GM12873 (cell line): ENCODE results near the gene STAT5B.

Experiments used
- CTCF ChIP-seq: IDR thresholded peaks from 2 replicates; pipeline ENCODE4 v1.5.1; 2012; ENCODE audit warnings: low read depth, mild to moderate bottlenecking, moderate library complexity, low read length, control low read depth; ENCODE audit not compliant: insufficient read depth; ENCODE audit errors: missing control alignments

STAT5B gene

GRCh38 chr17:42271779-42272035 is 4.5 kb downstream of the STAT5B start:
- TF ChIP-seq CTCF = no peak

- TF ChIP-seq CTCF = no peak
These were observed 5.0 kb downstream of the STAT5B start for GRCh38 chr17:42271006-42271778.

GRCh38 chr17:42270596-42270995 is 5.6 kb downstream of the STAT5B start:
- TF ChIP-seq CTCF = no peak

- no peak for TF ChIP-seq CTCF
These were observed 6.0 kb downstream of the STAT5B start for GRCh38 chr17:42270170-42270535.

- TF ChIP-seq CTCF = no peak
These were observed 8.0 kb downstream of the STAT5B start for GRCh38 chr17:42268236-42268635.

GRCh38 chr17:42266918-42267766 is 9.0 kb downstream of the STAT5B start:
- no peak for TF ChIP-seq CTCF

- no peak for TF ChIP-seq CTCF
These were observed 9.7 kb downstream of the STAT5B start for GRCh38 chr17:42266462-42266861.
